Mammary microvascular endothelial cell (primary cell): ENCODE results near the gene SLC2A3. TPM values are rescaled to one million over a fixed set of nuclear protein-coding genes. Genes with fewer than 3 reads are reported as not detected.

Source experiments
- total RNA-seq: library from RNA; depleted of rRNA; stranded (reverse); fragments of >200 nt; gene quantifications from 2 replicates; pipeline ENCODE4 v1.2.3, GENCODE V29; 2015

The SLC2A3 gene
- 13.1 and 13.2 TPM in 2 replicates for total RNA-seq

DNA sequence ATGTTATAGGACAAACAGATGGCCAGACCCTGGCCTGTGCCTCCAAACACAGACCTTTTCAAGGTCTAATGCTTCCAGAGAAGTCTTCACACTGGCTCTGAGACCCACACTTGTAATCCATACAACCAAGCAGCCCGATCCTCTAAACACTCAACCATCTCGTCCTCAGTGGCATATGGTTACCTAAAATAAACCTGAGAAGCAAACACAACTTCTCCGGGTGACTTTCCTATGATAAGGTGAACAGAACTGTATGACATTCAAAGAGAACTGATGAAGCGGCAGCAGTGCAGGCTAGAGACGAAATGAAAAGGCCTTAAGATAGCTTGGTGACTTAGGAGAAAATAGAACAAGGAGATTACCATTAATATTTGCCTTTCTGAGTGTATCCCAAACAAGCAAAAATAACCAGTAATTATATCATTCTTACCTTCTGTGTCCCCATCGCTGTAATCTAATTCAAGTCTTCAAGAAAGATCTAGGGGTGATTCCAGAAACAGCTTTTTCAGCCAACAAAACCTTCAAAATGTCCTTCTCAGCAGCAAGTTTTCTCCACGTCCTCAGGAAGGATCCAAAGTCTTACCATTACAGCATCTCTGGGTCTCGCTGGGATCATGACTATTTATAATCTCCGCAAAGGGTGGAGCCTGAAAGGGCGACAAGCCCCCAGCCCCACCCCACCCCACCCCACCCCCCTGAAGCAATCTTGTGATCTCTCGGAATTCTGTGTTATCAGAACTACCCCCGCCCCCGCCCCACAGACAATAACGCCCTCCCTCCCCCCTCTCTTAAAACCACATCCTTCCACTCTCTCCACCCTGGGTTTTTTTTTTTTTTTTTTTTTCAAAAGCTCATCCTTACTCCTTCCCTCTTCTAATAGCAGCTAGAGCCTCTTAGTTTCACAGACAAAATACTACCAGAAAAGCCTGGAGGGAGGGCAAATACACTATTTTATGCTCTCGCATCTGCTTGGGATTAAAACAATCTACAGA lies at the start of gene SLC2A3:
Gene SLC2A3, minus strand, starts transcription at position 598 of the 992 bp plus-strand sequence. Its CDS starts 153 bp downstream, at position 445.

DNA sequence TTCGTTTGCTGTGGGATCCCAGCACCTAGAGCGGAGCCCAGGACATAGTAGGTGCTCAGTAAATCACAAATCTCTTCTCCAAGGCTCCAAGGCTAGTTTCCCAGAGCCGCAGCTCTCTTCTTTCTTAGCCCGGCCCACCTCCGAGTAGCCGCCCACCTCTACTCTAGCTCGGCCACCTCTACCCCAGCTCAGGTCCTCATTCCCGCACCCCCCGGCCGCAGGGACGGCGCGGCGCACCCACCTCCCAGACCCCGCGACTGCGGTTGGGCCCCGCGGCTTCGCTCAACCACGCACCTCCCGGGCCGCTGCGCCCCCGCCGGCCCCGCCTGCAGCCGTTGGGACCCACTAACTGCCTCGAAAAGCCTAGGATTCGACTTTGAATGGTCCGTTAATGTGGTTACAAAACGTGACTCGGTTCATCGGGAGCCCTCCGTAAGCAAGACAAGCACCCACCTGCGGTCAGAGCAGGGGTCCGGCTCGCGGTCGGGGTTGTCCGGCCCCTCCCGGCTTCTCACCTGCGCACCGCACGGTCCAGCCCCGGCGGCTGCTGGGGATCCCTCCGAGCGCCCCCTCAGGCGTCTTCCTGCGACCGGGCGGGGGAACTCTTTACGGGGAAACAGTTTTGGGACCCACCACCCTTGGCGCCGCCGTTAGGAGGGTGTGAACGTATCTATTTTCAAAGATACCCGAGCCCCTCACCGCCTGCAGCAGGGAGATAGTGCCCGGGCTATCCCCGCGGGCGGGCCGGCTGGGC lies 63.2 kb downstream of the SLC2A3 start, which contains the start of gene SLC2A14:
Gene SLC2A14, minus strand, starts transcription at position 350 of the 754 bp plus-strand sequence. CDS start 3,035 bp downstream, outside the sequence.

Other genes starting within 250 kb of the SLC2A3 start
- gene GDF3, start 240.4 kb downstream of the SLC2A3 start, total RNA-seq: 0.67 and 0.74 TPM in 2 replicates
- gene DPPA3, start 224.8 kb downstream of the SLC2A3 start, total RNA-seq: not detected in 2 replicates
- not detected in 2 replicates for gene CLEC4C, start 188.8 kb downstream of the SLC2A3 start, total RNA-seq
- not detected in 2 replicates for gene NANOGNB, start 171.0 kb downstream of the SLC2A3 start, total RNA-seq
- gene NANOG, start 146.8 kb downstream of the SLC2A3 start, total RNA-seq: not detected in 2 replicates
- gene SLC2A14, start 63.3 kb downstream of the SLC2A3 start, total RNA-seq: not detected in 2 replicates
- gene FOXJ2, start 96.5 kb upstream of the SLC2A3 start, total RNA-seq: 5.7 and 7.6 TPM in 2 replicates
- gene C3AR1, start 130.2 kb upstream of the SLC2A3 start, total RNA-seq: 0.20 and 0.30 TPM in 2 replicates
- gene NECAP1, start 146.1 kb upstream of the SLC2A3 start, total RNA-seq: 26.2 and 40.8 TPM in 2 replicates
- gene CLEC4A, start 187.4 kb upstream of the SLC2A3 start, total RNA-seq: 0.25 TPM in 1 of 2 replicates, not detected in the other
- 0.20 and 0.34 TPM in 2 replicates for gene ZNF705A, start 220.8 kb upstream of the SLC2A3 start, total RNA-seq